Fibroblast of villous mesenchyme (primary cell): ENCODE results near the gene DNAJC21. TPM values are rescaled to one million over a fixed set of nuclear protein-coding genes. Genes with fewer than 3 reads are reported as not detected.
A peak's percentile ranks its signal among the peaks of the same experiment; 100 is the strongest.

Experiments
- DNase-seq: peaks from one replicate; pipeline ENCODE4 v3.0.0-alpha.2; 2010; ENCODE audit warnings: low read depth
- H3K4me3 ChIP-seq: 2 replicates; pipeline ENCODE4 v1.5.1; 2011; ENCODE audit warnings: low read depth, mild to moderate bottlenecking, low read length
- CTCF ChIP-seq: IDR thresholded peaks from 2 replicates; pipeline ENCODE4 v1.5.1; 2012; ENCODE audit warnings: low read depth, mild to moderate bottlenecking, low read length; ENCODE audit not compliant: insufficient read depth
- total RNA-seq: library from RNA; depleted of rRNA; stranded (reverse); fragments of >200 nt; gene quantifications from 2 replicates; pipeline ENCODE4 v1.2.3, GENCODE V29; 2012

DNAJC21 gene
- total RNA-seq, 1 donor: 44.5 TPM

- no peak overlapping the region for H3K4me3 ChIP-seq
- TF ChIP-seq CTCF: no peak
- no peak for DNase-seq
Observed at GRCh38 chr5:34894716-34895115, 34.6 kb upstream of the DNAJC21 start.

DNA sequence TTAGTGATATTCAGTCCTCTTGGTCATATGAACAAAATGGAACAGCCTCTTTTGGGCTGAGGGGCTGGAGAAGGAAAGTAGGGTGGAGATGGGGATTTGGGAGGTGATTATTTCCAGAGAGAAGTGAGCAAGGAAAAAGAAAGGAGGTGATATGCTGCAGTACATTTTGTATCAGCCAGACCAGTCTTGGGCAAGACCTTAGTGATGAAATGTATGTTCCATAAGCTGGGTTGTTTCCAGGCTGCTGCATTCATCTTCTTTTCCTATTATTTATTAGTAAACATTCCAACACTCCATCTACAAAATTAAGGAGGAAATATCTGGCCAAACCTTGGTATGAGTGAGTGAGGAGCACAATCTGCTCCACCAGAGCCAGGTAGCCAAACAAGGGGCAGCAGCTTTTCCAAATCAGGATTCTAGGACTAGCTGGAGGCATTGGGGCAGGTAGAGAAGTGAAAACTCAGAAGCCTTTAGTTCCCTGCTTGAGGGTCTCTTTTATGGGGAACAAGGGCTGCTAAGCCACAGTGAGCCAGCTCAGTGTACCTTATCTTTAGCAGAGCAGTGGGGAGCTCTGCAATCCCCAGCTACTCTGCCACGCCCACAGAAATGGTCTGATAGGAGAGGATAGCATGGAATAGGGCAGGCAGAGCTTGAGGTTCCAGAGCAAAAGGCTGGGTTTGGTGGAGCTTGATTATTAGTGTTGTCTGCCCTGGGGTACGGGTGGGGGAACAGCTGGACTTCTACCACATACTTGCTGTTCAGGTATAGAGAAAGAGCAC, 33.5 kb upstream of the DNAJC21 start:
- peak; percentile 35 for DNase-seq
- H3K4me3 ChIP-seq: no peak overlapping the region
- no peak for TF ChIP-seq CTCF

- TF ChIP-seq CTCF: no peak
- DNase-seq: no peak
- no peak overlapping the region for H3K4me3 ChIP-seq
Observed at GRCh38 chr5:34897646-34898045, 31.7 kb upstream of the DNAJC21 start.

DNA sequence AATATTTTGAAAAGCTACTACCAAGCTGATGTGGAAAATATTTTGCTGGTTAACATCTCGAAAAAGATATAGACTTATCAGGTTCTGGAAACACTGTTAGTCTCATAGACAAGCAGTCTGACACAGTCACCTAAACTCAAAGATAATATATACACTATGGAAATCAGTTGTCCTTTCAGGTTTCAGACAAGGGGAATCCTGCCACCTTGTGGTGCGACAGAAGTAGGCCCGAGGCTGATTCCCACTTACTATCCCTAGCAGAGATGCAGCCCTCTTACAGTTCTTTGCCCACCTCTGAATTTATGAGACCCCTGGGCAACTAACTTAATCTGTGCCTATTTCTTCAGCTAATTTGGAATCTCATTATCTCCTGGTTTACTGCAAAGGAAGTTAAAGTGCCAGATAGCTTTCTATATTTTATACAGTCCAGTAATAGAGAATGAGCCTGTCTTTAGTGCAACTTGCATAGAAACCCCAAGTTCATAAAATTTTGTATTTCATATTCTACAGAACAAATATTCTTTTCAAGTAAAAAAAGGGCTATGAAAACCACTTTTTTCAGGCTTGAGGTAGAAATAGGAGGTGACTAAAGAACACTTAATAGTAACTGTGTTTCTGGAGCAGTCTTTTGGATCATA, 31.0 kb upstream of the DNAJC21 start:
- TF ChIP-seq CTCF: peak; percentile 88
- H3K4me3 ChIP-seq: no peak overlapping the region
- peak; percentile 79 for DNase-seq

GRCh38 chr5:34899066-34899465, 30.3 kb upstream of the DNAJC21 start:
- H3K4me3 ChIP-seq: no peak overlapping the region
- DNase-seq: no peak
- TF ChIP-seq CTCF: no peak

DNA sequence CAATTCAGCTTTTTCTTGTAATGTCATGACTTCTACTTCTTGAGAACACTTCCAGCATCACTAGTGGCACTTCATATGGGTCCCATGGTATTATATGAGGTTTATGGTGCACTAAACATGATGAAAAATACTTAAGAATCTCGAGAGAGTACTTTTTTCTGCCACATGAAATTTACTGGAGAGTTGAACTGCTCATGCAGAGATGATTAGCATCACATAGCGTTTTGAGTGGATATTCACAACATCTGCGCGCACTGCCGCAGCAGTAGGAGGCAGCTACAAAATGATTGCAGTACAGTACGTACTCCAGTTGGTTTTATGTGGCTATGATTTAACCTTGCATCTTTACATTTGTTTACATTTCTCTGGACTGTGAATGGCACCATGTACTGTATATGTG, 28.7 kb upstream of the DNAJC21 start:
- DNase-seq: no peak
- no peak overlapping the region for H3K4me3 ChIP-seq
- TF ChIP-seq CTCF: no peak
